ENCODE measurements around the gene COPS3. TPM values are rescaled to one million over a fixed set of nuclear protein-coding genes. Genes with fewer than 3 reads are reported as not detected.

The COPS3 gene
- total and polyA plus RNA-seq, 2 of the 8 experiments (the other 6 are each of a cell fraction or from before 2014, with no cell fraction given), result 82.9 to 110 TPM

- no peak for TF ChIP-seq CHD7 (IDR thresholded peaks at IDR 0.05; ENCODE audit: insufficient replicate concordance, low read length)
- no peak for TF ChIP-seq USF2 (IDR thresholded peaks at IDR 0.05; ENCODE audit: low read length)
- TF ChIP-seq SAP30 (IDR thresholded peaks at IDR 0.05; ENCODE audit: insufficient read depth, insufficient replicate concordance, low read length), result no peak
- TF ChIP-seq SRF (IDR thresholded peaks at IDR 0.05; ENCODE audit: low read depth, low read length), result no peak
- TF ChIP-seq GTF2F1 (IDR thresholded peaks at IDR 0.05; ENCODE audit: borderline replicate concordance, low read depth, low read length), result no peak
- TF ChIP-seq POU5F1 (IDR thresholded peaks at IDR 0.05; ENCODE audit: low read depth, low read length), result no peak
- no peak for TF ChIP-seq POLR2A (IDR thresholded peaks at IDR 0.05; ENCODE audit: control extremely low read depth in 1 of 2, low read depth in 2 of 2, low read length in 2 of 2)
- no peak for TF ChIP-seq CTBP2 (IDR thresholded peaks at IDR 0.05; ENCODE audit: borderline replicate concordance, insufficient read depth, insufficient read length, low read length)
- TF ChIP-seq, protein P1, sequence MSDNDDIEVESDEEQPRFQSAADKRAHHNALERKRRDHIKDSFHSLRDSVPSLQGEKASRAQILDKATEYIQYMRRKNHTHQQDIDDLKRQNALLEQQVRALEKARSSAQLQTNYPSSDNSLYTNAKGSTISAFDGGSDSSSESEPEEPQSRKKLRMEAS (IDR thresholded peaks at IDR 0.05), result no peak
These were observed 24.3 kb upstream of the COPS3 start (continued) for GRCh38 chr17:17305281-17305801.
